GM23248 (cell line): Measurements from ENCODE around the gene OR10G3.

Experiments
- EZH2 ChIP-seq: fragments of 200-600 bp; sonication (generic); IDR thresholded peaks from 2 replicates; pipeline ENCODE4 v1.6.1; 2018; ENCODE audit warnings: antibody characterized with exemption, mild to moderate bottlenecking; ENCODE audit not compliant: insufficient read depth, poor library complexity, severe bottlenecking
- EZH2phosphoT487 ChIP-seq: fragments of 200-600 bp; sonication (generic); IDR thresholded peaks from 2 replicates; pipeline ENCODE4 v1.6.1; 2018; ENCODE audit warnings: antibody characterized with exemption, moderate library complexity, mild to moderate bottlenecking, low read depth; ENCODE audit not compliant: insufficient read depth

GRCh38 chr14:21524575-21525490 lies 55.0 kb downstream of the OR10G3 start:
- TF ChIP-seq EZH2 (no peak), EZH2phosphoT487 (no peak)
